GM12875 (cell line): ENCODE measurements around the gene SCUBE1.

ENCODE experiments used
- H3K4me3 ChIP-seq: one replicate; pipeline ENCODE4 v1.5.1; 2011; ENCODE audit warnings: low read depth, low read length, control low read depth
- CTCF ChIP-seq: IDR thresholded peaks from 2 replicates; pipeline ENCODE4 v1.5.1; 2011; ENCODE audit warnings: low read depth, mild to moderate bottlenecking, control low read depth, inconsistent platforms, low read length, moderate library complexity, borderline replicate concordance; ENCODE audit not compliant: insufficient read depth

SCUBE1 gene

DNA sequence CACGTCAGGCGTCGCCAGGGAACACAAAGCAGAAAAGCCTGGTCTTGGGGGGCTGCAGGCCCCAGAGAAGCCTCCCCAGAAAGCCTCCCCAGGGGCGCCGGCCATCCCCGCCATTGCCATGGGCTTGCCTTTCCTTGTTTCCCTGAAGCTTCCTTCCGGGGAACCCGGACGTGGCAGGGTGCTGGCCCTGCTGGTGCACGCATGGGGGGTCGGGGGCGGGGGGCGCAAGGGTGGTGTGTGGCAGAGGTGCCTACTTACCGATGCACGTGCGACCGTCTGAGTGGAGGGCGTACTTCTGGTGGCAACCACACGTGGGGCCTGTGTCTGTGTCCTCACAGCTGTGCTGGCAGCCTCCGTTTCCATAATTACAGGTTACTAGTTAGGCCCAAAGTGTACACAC lies 85.2 kb downstream of the SCUBE1 start:
- TF ChIP-seq CTCF = no peak
- H3K4me3 ChIP-seq = no peak overlapping the region

DNA sequence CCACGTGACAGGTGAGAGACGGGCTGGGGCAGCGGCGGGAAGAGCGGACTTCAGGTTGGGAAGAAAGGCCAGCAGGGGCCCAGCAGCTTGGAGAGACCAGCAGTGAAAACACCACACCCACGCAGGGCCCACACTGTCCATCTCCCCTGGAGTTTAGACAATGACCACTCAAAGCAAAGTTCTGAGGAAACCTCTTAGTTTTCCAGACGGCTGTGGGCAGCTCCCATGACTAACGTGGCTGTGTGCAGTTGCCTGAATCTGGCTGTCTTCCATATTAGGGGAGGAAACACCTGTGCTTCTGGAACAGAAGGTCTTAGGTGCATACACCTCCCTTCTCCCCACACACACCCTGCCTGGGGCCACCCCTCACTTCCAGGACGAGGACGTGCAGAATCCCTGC lies 85.6 kb downstream of the SCUBE1 start:
- TF ChIP-seq CTCF = no peak
- no peak overlapping the region for H3K4me3 ChIP-seq

DNA sequence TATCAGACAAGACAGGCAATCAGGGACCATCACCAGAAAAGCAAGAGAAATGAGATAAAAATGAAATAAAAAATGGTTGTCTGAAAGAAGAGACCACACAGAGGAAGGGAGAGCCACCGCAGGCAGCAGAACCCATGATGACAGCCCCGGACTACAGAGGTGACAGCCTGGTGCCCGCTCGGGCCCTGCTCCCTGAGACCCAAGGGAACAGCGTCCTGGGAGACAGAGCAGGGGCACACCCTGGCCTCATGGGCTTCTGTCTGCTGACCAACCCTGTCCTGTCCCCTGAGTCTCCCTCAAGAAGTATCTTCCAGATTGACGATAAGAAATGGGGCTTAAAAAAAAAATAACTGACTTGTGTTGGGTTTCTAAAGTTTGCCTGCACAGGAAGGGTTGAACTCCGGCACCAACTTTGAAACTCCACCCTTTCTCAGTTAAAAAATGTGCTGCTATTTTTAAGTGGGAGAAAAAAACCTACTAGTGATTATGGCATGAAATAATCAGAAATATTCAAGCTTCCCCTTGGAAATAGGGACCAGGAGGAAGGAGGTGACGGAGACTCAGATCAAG lies 86.1 kb downstream of the SCUBE1 start:
- H3K4me3 ChIP-seq = no peak overlapping the region
- no peak for TF ChIP-seq CTCF

DNA sequence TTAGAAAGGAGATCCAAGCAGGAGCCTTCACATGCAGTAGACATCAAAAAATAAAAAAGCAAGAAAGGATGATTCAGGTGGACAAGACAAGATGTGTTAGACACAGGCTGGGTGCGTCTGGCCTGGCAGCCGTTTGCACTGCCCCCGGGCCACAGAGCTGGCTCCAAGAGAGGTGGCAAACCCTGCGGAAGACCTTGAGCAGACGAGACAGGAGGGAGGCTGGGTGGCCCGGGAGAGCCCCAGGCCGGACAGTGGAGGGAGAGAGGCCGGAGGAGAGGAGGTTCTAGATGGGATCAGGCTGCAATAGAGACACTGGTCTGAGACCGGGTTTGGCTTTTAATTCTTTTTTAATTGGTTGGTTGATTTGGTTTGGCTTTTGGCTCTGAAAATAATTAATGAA lies 86.6 kb downstream of the SCUBE1 start:
- H3K4me3 ChIP-seq = no peak overlapping the region
- no peak for TF ChIP-seq CTCF

GRCh38 chr22:43255299-43255698 lies 87.9 kb downstream of the SCUBE1 start:
- H3K4me3 ChIP-seq = no peak overlapping the region
- TF ChIP-seq CTCF = no peak

DNA sequence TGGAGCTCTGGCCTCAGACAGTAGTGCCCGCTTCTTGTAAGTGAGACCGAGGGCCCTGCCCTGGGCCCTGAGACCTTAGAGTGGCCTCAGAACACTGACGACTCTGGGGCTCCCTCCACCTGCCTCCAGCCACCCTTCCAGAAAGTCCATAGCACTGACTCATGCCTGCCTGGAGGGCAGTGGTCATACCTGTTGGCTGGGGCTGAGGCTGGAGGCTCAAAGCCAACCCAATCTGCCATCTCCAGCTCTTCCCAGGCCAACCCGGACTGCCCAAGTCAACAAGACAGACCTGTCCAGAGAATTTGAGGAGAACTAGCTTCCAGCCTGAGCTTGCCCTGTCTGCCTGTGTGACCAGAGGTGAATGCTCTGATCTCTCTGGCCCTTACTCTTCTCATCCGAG lies 89.3 kb downstream of the SCUBE1 start:
- no peak for TF ChIP-seq CTCF
- no peak overlapping the region for H3K4me3 ChIP-seq

DNA sequence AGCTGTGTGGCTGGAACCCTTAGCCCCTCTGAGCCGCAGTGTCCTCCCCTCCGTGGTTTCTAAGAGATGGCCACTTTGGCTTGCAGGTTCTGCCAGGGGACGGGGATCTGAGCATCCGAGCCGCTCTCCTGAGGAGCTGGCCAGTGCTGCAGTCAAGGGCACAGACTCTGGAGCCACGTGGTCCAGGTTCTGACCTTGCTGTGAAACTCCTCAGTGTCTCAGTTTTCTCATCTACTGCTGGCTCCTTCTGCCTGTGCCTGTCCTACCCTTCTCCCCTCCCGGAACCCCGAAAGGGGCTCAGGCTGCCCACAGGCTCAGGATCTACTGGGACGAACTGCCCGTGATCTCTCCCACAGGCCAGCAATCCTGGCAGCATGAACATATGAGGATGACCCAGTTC lies 90.9 kb downstream of the SCUBE1 start:
- TF ChIP-seq CTCF = no peak
- H3K4me3 ChIP-seq = no peak overlapping the region
